ENCODE data around the gene AGBL2.
A peak's percentile ranks its signal among the peaks of the same experiment; 100 is the strongest.
"Not testable (repeated sequence)": the region's sequence is repeated elsewhere in the genome, so short reads cannot be mapped to it uniquely, and the experiment has no call there.

Gene AGBL2

GRCh38 chr11:47689480-47689879 is 25.7 kb downstream of the AGBL2 start:
- DNase-seq (ENCODE audit: low read depth): no peak

- DNase-seq (ENCODE audit: low read depth): no peak
Observed at GRCh38 chr11:47688991-47689390, 26.2 kb downstream of the AGBL2 start.

GRCh38 chr11:47688111-47688510 is 27.1 kb downstream of the AGBL2 start:
- DNase-seq (ENCODE audit: low read depth): no peak

- not testable (repeated sequence) for DNase-seq (ENCODE audit: low read depth)
Observed at GRCh38 chr11:47686704-47687103, 28.5 kb downstream of the AGBL2 start.

GRCh38 chr11:47686151-47686550 is 29.0 kb downstream of the AGBL2 start:
- DNase-seq (ENCODE audit: low read depth): no peak

GRCh38 chr11:47675851-47676250 is 39.3 kb downstream of the AGBL2 start:
- DNase-seq (ENCODE audit: low read depth): no peak

- peak; percentile 6 for DNase-seq (ENCODE audit: low read depth)
Observed at GRCh38 chr11:47672283-47672730, 42.9 kb downstream of the AGBL2 start.

- DNase-seq (ENCODE audit: low read depth): no peak
Observed at GRCh38 chr11:47669856-47670255, 45.3 kb downstream of the AGBL2 start.

- DNase-seq (ENCODE audit: low read depth): no peak
Observed at GRCh38 chr11:47668665-47669064, 46.5 kb downstream of the AGBL2 start.

GRCh38 chr11:47667555-47667954 is 47.6 kb downstream of the AGBL2 start:
- no peak for DNase-seq (ENCODE audit: low read depth)

GRCh38 chr11:47667135-47667534 is 48.0 kb downstream of the AGBL2 start:
- no peak for DNase-seq (ENCODE audit: low read depth)

GRCh38 chr11:47664936-47665335 is 50.2 kb downstream of the AGBL2 start:
- peak; percentile 37 for DNase-seq (ENCODE audit: low read depth)

- no peak for DNase-seq (ENCODE audit: low read depth)
Observed at GRCh38 chr11:47661245-47661644, 53.9 kb downstream of the AGBL2 start.

- DNase-seq (ENCODE audit: low read depth): no peak
Observed at GRCh38 chr11:47659276-47659675, 55.9 kb downstream of the AGBL2 start.

- no peak for DNase-seq (ENCODE audit: low read depth)
Observed at GRCh38 chr11:47656260-47656885, 58.8 kb downstream of the AGBL2 start.

GRCh38 chr11:47651818-47652469 is 63.2 kb downstream of the AGBL2 start:
- DNase-seq (ENCODE audit: low read depth): no peak

GRCh38 chr11:47649276-47649675 is 65.9 kb downstream of the AGBL2 start:
- no peak for DNase-seq (ENCODE audit: low read depth)

- no peak for DNase-seq (ENCODE audit: low read depth)
Observed at GRCh38 chr11:47646019-47646418, 69.2 kb downstream of the AGBL2 start.

GRCh38 chr11:47645500-47645899 is 69.7 kb downstream of the AGBL2 start:
- DNase-seq (ENCODE audit: low read depth): no peak

GRCh38 chr11:47642099-47642855 is 72.9 kb downstream of the AGBL2 start, which contains the start of gene MTCH2:
Gene MTCH2 (minus strand): TSS chr11:47642559. CDS start chr11:47642465, 94 bp downstream.
- peak; percentile 97 for DNase-seq (ENCODE audit: low read depth)

GRCh38 chr11:47641600-47642098 is 73.5 kb downstream of the AGBL2 start:
- DNase-seq (ENCODE audit: low read depth): peak; percentile 19

- not testable (repeated sequence) for DNase-seq (ENCODE audit: low read depth)
Observed at GRCh38 chr11:47640506-47640905, 74.7 kb downstream of the AGBL2 start.

- not testable (repeated sequence) for DNase-seq (ENCODE audit: low read depth)
Observed at GRCh38 chr11:47636331-47636730, 78.8 kb downstream of the AGBL2 start.

All from EH (cell line).